HG02870 (cell line): Measurements from ENCODE around the gene SLC2A4.
"Not testable (repeated sequence)": the region's sequence is repeated elsewhere in the genome, so short reads cannot be mapped to it uniquely, and the experiment has no call there.

Experiments
- ATAC-seq: cut with Tn5 transposase; IDR thresholded peaks from one replicate; pipeline ENCODE4 v1.9.1; 2021; ENCODE audit warnings: mild to moderate bottlenecking, moderate library complexity; ENCODE audit not compliant: unreplicated experiment

SLC2A4 gene

GRCh38 chr17:7281074-7281952 lies at the start of gene SLC2A4:
Gene SLC2A4, plus strand, starts transcription at chr17:7281718. Its CDS starts 217 bp downstream, at chr17:7281935.
- peak; percentile 77 for ATAC-seq

- no peak for ATAC-seq
Measured at GRCh38 chr17:7232114-7232513, 49.4 kb upstream of the SLC2A4 start.

- ATAC-seq: no peak
Measured at GRCh38 chr17:7233701-7234082, 47.8 kb upstream of the SLC2A4 start.

- peak; percentile 55 for ATAC-seq
Measured at GRCh38 chr17:7234083-7234951, 47.2 kb upstream of the SLC2A4 start, which contains the start of gene DVL2. Gene DVL2, minus strand, starts transcription at chr17:7234517. Its CDS starts 255 bp downstream, at chr17:7234262.

GRCh38 chr17:7235693-7236665 lies 45.5 kb upstream of the SLC2A4 start:
- ATAC-seq: no peak

GRCh38 chr17:7236808-7237207 lies 44.7 kb upstream of the SLC2A4 start:
- ATAC-seq: no peak

GRCh38 chr17:7237266-7237760 lies 44.2 kb upstream of the SLC2A4 start:
- no peak for ATAC-seq

GRCh38 chr17:7237761-7238419 lies 43.6 kb upstream of the SLC2A4 start:
- no peak for ATAC-seq

GRCh38 chr17:7238420-7239090 lies 43.0 kb upstream of the SLC2A4 start:
- no peak for ATAC-seq

GRCh38 chr17:7239091-7240027 lies 42.2 kb upstream of the SLC2A4 start, which contains the start of gene PHF23:
Gene PHF23, minus strand, starts transcription at chr17:7239457. Its CDS starts 178 bp downstream, at chr17:7239279.
- ATAC-seq: peak; percentile 56

- ATAC-seq: no peak
Measured at GRCh38 chr17:7240375-7240774, 41.1 kb upstream of the SLC2A4 start.

- ATAC-seq: no peak
Measured at GRCh38 chr17:7241090-7241733, 40.3 kb upstream of the SLC2A4 start.

GRCh38 chr17:7241783-7242716 lies 39.5 kb upstream of the SLC2A4 start, which contains the start of gene GABARAP:
Gene GABARAP, minus strand, starts transcription at chr17:7242449. Its CDS starts 119 bp downstream, at chr17:7242330.
- ATAC-seq: peak; percentile 25

- ATAC-seq: peak; percentile 30
Measured at GRCh38 chr17:7242717-7243452, 38.6 kb upstream of the SLC2A4 start.

GRCh38 chr17:7243453-7243729 lies 38.1 kb upstream of the SLC2A4 start:
- ATAC-seq: no peak

GRCh38 chr17:7243838-7244237 lies 37.7 kb upstream of the SLC2A4 start:
- not testable (repeated sequence) for ATAC-seq
